ENCODE data around the gene PSMD1. TPM values are rescaled to one million over a fixed set of nuclear protein-coding genes. Genes with fewer than 3 reads are reported as not detected.
"Not testable (repeated sequence)": the region's sequence is repeated elsewhere in the genome, so short reads cannot be mapped to it uniquely, and the experiment has no call there.

The PSMD1 gene
- polyA plus RNA-seq, 1 donor, result 58.7 TPM

GRCh38 chr2:231088754-231089153 lies 32.1 kb downstream of the PSMD1 start:
- DNase-seq, result peak; percentile 68 to 84
- Histone ChIP-seq H3K4me3 (ENCODE audit: low read length) (no peak overlapping the region), H3K27ac (ENCODE audit: low read length) (peak overlapping the region; percentile 25), H3K9me3 (ENCODE audit: control insufficient read depth, low read depth, low read length) (no peaks in the 10 kb centered on the region), H3K4me1 (ENCODE audit: control insufficient read depth, insufficient read depth, low read length) (peaks cover 28% of the 10 kb centered on the region), H3K36me3 (ENCODE audit: control insufficient read depth, insufficient read depth, low read length) (peaks cover 48% of the 10 kb centered on the region), H3K27me3 (ENCODE audit: control insufficient read depth, insufficient read depth, low read length) (no peaks in the 10 kb centered on the region)
- 8% methylated on average over 2 of the region's 4 CpGs for WGBS (ENCODE audit: insufficient coverage, low lambda C conversion rate)

- H3K27ac ChIP-seq (ENCODE audit: low read length), result peak overlapping the region; percentile 72
- peak in 1 of 2 donors; percentile 12 for DNase-seq
- peaks cover 38% of the 10 kb centered on the region for H3K36me3 ChIP-seq (ENCODE audit: control insufficient read depth, insufficient read depth, low read length)
These were observed 37.3 kb downstream of the PSMD1 start for GRCh38 chr2:231093933-231094332.

GRCh38 chr2:231094736-231095346 lies 38.2 kb downstream of the PSMD1 start:
- Histone ChIP-seq H3K27me3 (ENCODE audit: control insufficient read depth, insufficient read depth, low read length) (no peaks in the 10 kb centered on the region), H3K4me3 (ENCODE audit: low read length) (no peak overlapping the region), H3K36me3 (ENCODE audit: control insufficient read depth, insufficient read depth, low read length) (peaks cover 47% of the 10 kb centered on the region), H3K4me1 (ENCODE audit: control insufficient read depth, insufficient read depth, low read length) (peaks cover 26% of the 10 kb centered on the region), H3K9me3 (ENCODE audit: control insufficient read depth, low read depth, low read length) (peaks cover 35% of the 10 kb centered on the region), H3K27ac (ENCODE audit: low read length) (peak overlapping the region; percentile 72)
- WGBS (ENCODE audit: insufficient coverage, low lambda C conversion rate), result no CpG with 5 or more reads among the region's 4 CpGs
- DNase-seq, result peak; percentile 83 to 95

More at GRCh38 chr2:231093933-231094332, 37.3 kb downstream of the PSMD1 start:
- H3K4me1 ChIP-seq (ENCODE audit: control insufficient read depth, insufficient read depth, low read length), result peaks cover 32% of the 10 kb centered on the region
- H3K4me3 ChIP-seq (ENCODE audit: low read length), result no peak overlapping the region
- peaks cover 28% of the 10 kb centered on the region for H3K9me3 ChIP-seq (ENCODE audit: control insufficient read depth, low read depth, low read length)
- H3K27me3 ChIP-seq (ENCODE audit: control insufficient read depth, insufficient read depth, low read length), result no peaks in the 10 kb centered on the region
- WGBS (ENCODE audit: insufficient coverage, low lambda C conversion rate), result no CpG with 5 or more reads among the region's 5 CpGs

- DNase-seq, result peak in 1 of 2 donors; percentile 9
- Histone ChIP-seq H3K4me3 (ENCODE audit: low read length) (no peak overlapping the region), H3K27ac (ENCODE audit: low read length) (no peak overlapping the region), H3K4me1 (ENCODE audit: control insufficient read depth, insufficient read depth, low read length) (peaks cover 7% of the 10 kb centered on the region), H3K36me3 (ENCODE audit: control insufficient read depth, insufficient read depth, low read length) (peaks cover 51% of the 10 kb centered on the region), H3K27me3 (ENCODE audit: control insufficient read depth, insufficient read depth, low read length) (no peaks in the 10 kb centered on the region), H3K9me3 (ENCODE audit: control insufficient read depth, low read depth, low read length) (peaks cover 52% of the 10 kb centered on the region)
- WGBS (ENCODE audit: insufficient coverage, low lambda C conversion rate), result no CpG with 5 or more reads among the region's 8 CpGs
These were observed 43.3 kb downstream of the PSMD1 start for GRCh38 chr2:231099918-231100317.

GRCh38 chr2:231100321-231100720 lies 43.7 kb downstream of the PSMD1 start:
- H3K27ac ChIP-seq (ENCODE audit: low read length), result not testable (repeated sequence)
- peaks cover 52% of the 10 kb centered on the region for H3K9me3 ChIP-seq (ENCODE audit: control insufficient read depth, low read depth, low read length)
- no CpG with 5 or more reads among the region's 2 CpGs for WGBS (ENCODE audit: insufficient coverage, low lambda C conversion rate)

GRCh38 chr2:231100990-231101389 lies 44.3 kb downstream of the PSMD1 start:
- WGBS (ENCODE audit: insufficient coverage, low lambda C conversion rate), result 50% methylated on average over 2 of the region's 4 CpGs
- H3K4me3 ChIP-seq (ENCODE audit: low read length), result no peak overlapping the region
- peaks cover 45% of the 10 kb centered on the region for H3K36me3 ChIP-seq (ENCODE audit: control insufficient read depth, insufficient read depth, low read length)
- peaks cover 46% of the 10 kb centered on the region for H3K9me3 ChIP-seq (ENCODE audit: control insufficient read depth, low read depth, low read length)
- H3K27ac ChIP-seq (ENCODE audit: low read length), result no peak overlapping the region
- no peaks in the 10 kb centered on the region for H3K4me1 ChIP-seq (ENCODE audit: control insufficient read depth, insufficient read depth, low read length)
- no peak for DNase-seq
- H3K27me3 ChIP-seq (ENCODE audit: control insufficient read depth, insufficient read depth, low read length), result no peaks in the 10 kb centered on the region

More at GRCh38 chr2:231100321-231100720, 43.7 kb downstream of the PSMD1 start:
- H3K36me3 ChIP-seq (ENCODE audit: control insufficient read depth, insufficient read depth, low read length), result peaks cover 51% of the 10 kb centered on the region
- H3K4me1 ChIP-seq (ENCODE audit: control insufficient read depth, insufficient read depth, low read length); DNase-seq; H3K27me3 ChIP-seq (ENCODE audit: control insufficient read depth, insufficient read depth, low read length); H3K4me3 ChIP-seq (ENCODE audit: low read length): not testable (repeated sequence)

GRCh38 chr2:231102772-231103171 lies 46.1 kb downstream of the PSMD1 start:
- H3K27ac ChIP-seq (ENCODE audit: low read length), result no peak overlapping the region

GRCh38 chr2:231104115-231104713 lies 47.5 kb downstream of the PSMD1 start:
- Histone ChIP-seq H3K36me3 (ENCODE audit: control insufficient read depth, insufficient read depth, low read length) (peaks cover 32% of the 10 kb centered on the region), H3K27me3 (ENCODE audit: control insufficient read depth, insufficient read depth, low read length) (no peaks in the 10 kb centered on the region), H3K27ac (ENCODE audit: low read length) (no peak overlapping the region), H3K4me3 (ENCODE audit: low read length) (no peak overlapping the region), H3K9me3 (ENCODE audit: control insufficient read depth, low read depth, low read length) (peaks cover 22% of the 10 kb centered on the region), H3K4me1 (ENCODE audit: control insufficient read depth, insufficient read depth, low read length) (no peaks in the 10 kb centered on the region)
- DNase-seq, result peak; percentile 43 to 61
- 25% methylated on average over 2 of the region's 3 CpGs for WGBS (ENCODE audit: insufficient coverage, low lambda C conversion rate)

More at GRCh38 chr2:231102772-231103171, 46.1 kb downstream of the PSMD1 start:
- H3K27me3 ChIP-seq (ENCODE audit: control insufficient read depth, insufficient read depth, low read length), result no peaks in the 10 kb centered on the region
- peaks cover 36% of the 10 kb centered on the region for H3K9me3 ChIP-seq (ENCODE audit: control insufficient read depth, low read depth, low read length)
- H3K4me3 ChIP-seq (ENCODE audit: low read length), result no peak overlapping the region
- H3K36me3 ChIP-seq (ENCODE audit: control insufficient read depth, insufficient read depth, low read length), result peaks cover 34% of the 10 kb centered on the region
- no peak for DNase-seq
- no peaks in the 10 kb centered on the region for H3K4me1 ChIP-seq (ENCODE audit: control insufficient read depth, insufficient read depth, low read length)
- WGBS (ENCODE audit: insufficient coverage, low lambda C conversion rate), result no CpG with 5 or more reads among the region's 2 CpGs

GRCh38 chr2:231110551-231110950 lies 53.9 kb downstream of the PSMD1 start:
- Histone ChIP-seq H3K27me3 (ENCODE audit: control insufficient read depth, insufficient read depth, low read length) (no peaks in the 10 kb centered on the region), H3K27ac (ENCODE audit: low read length) (no peak overlapping the region), H3K36me3 (ENCODE audit: control insufficient read depth, insufficient read depth, low read length) (peaks cover 21% of the 10 kb centered on the region), H3K4me3 (ENCODE audit: low read length) (no peak overlapping the region), H3K9me3 (ENCODE audit: control insufficient read depth, low read depth, low read length) (no peaks in the 10 kb centered on the region), H3K4me1 (ENCODE audit: control insufficient read depth, insufficient read depth, low read length) (no peaks in the 10 kb centered on the region)
- WGBS (ENCODE audit: insufficient coverage, low lambda C conversion rate), result no CpG with 5 or more reads among the region's 1 CpG
- peak in 1 of 2 donors; percentile 33 for DNase-seq

- H3K36me3 ChIP-seq (ENCODE audit: control insufficient read depth, insufficient read depth, low read length), result peaks cover 21% of the 10 kb centered on the region
- no peaks in the 10 kb centered on the region for H3K27me3 ChIP-seq (ENCODE audit: control insufficient read depth, insufficient read depth, low read length)
- DNase-seq, result no peak
- H3K4me3 ChIP-seq (ENCODE audit: low read length), result no peak overlapping the region
- no peaks in the 10 kb centered on the region for H3K4me1 ChIP-seq (ENCODE audit: control insufficient read depth, insufficient read depth, low read length)
- no peak overlapping the region for H3K27ac ChIP-seq (ENCODE audit: low read length)
- no peaks in the 10 kb centered on the region for H3K9me3 ChIP-seq (ENCODE audit: control insufficient read depth, low read depth, low read length)
- WGBS (ENCODE audit: insufficient coverage, low lambda C conversion rate), result 100% methylated on average over 1 of the region's 1 CpG
These were observed 55.3 kb downstream of the PSMD1 start for GRCh38 chr2:231111987-231112386.

All from large intestine (tissue), 3 donors.